Uterus (tissue), 2 donors: ENCODE data around the gene TRAPPC6A.

Source experiments
- POLR2A ChIP-seq, 2 donors: fragments of 450-650 bp; IDR thresholded peaks; one replicate each; pipeline ENCODE4 v1.6.1; 2016; ENCODE audit warnings: antibody characterized with exemption in 2 of 2, mild to moderate bottlenecking in 1 of 2, moderate library complexity in 1 of 2
- TF ChIP-seq, protein P1 (sequence below), 4 experiments: fragments of 200-600 bp in 2 of 4; fragments of 450-650 bp in 2 of 4; sonication (generic) in 2 of 4; IDR thresholded peaks; one replicate each; pipeline ENCODE4 v1.5.1; 2016 to 2019; ENCODE audit warnings: antibody characterized with exemption in 4 of 4, mild to moderate bottlenecking in 2 of 4, moderate library complexity in 1 of 4

DNA sequence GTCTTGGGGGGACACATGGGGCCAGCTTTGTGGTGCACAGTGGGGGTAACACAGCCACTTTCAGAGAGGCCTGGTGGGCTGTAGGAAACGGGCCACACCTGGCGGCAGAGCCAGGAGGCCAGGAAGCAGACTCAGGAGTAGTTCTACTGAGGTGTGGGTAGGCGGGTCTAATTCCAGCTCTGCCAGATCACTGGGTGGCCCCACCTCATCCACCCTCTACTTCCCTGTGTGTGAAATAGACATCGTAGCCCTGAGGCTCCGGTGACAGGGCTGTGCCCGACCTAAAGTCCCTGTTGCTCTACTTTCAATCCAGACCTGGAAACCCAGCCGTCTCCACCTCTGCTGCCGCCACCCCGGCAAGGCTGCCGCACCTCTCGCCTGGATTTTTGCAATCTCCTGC is 21.3 kb downstream of the TRAPPC6A start:
- TF ChIP-seq, protein P1, sequence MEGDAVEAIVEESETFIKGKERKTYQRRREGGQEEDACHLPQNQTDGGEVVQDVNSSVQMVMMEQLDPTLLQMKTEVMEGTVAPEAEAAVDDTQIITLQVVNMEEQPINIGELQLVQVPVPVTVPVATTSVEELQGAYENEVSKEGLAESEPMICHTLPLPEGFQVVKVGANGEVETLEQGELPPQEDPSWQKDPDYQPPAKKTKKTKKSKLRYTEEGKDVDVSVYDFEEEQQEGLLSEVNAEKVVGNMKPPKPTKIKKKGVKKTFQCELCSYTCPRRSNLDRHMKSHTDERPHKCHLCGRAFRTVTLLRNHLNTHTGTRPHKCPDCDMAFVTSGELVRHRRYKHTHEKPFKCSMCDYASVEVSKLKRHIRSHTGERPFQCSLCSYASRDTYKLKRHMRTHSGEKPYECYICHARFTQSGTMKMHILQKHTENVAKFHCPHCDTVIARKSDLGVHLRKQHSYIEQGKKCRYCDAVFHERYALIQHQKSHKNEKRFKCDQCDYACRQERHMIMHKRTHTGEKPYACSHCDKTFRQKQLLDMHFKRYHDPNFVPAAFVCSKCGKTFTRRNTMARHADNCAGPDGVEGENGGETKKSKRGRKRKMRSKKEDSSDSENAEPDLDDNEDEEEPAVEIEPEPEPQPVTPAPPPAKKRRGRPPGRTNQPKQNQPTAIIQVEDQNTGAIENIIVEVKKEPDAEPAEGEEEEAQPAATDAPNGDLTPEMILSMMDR (IDR thresholded peaks at IDR 0.05): no peak
- TF ChIP-seq POLR2A (IDR thresholded peaks at IDR 0.05): no peak
